H1 (cell line): ENCODE data around the gene GBF1. TPM values are rescaled to one million over a fixed set of nuclear protein-coding genes. Genes with fewer than 3 reads are reported as not detected.

Source experiments
- ASH2L ChIP-seq: fragments of 200-600, 300-600 bp; sonication (generic); IDR thresholded peaks from one replicate; pipeline ENCODE4 v1.7.1; 2017; ENCODE audit warnings: low read length
- ATF2 ChIP-seq: IDR thresholded peaks from 2 replicates; pipeline ENCODE4 v1.6.1; 2012; ENCODE audit warnings: low read length, inconsistent platforms
- CHD7 ChIP-seq: fragments of 300-600 bp; sonication (generic); IDR thresholded peaks from 2 replicates; pipeline ENCODE4 v1.7.1; 2012; ENCODE audit warnings: low read length, moderate library complexity, mild to moderate bottlenecking, inconsistent platforms; ENCODE audit not compliant: insufficient replicate concordance
- GTF2F1 ChIP-seq: IDR thresholded peaks from 2 replicates; pipeline ENCODE4 v1.6.1; 2012; ENCODE audit warnings: low read depth, low read length, improper control_type of control experiment, borderline replicate concordance
- JUND ChIP-seq: IDR thresholded peaks from 2 replicates; pipeline ENCODE4 v1.6.1; 2011; ENCODE audit warnings: mild to moderate bottlenecking, improper control_type of control experiment, low read length
- SIN3A ChIP-seq, 2 experiments: IDR thresholded peaks in 1 of 2; conservative IDR thresholded peaks in 1 of 2; 2 replicates each; pipeline ENCODE4 v1.6.1; 2011 to 2012; ENCODE audit warnings: low read length in 2 of 2, improper control_type of control experiment in 1 of 2, low read depth in 1 of 2, mild to moderate bottlenecking in 1 of 2
- TEAD4 ChIP-seq: IDR thresholded peaks from 2 replicates; pipeline ENCODE4 v1.6.1; 2012; ENCODE audit warnings: low read depth, low read length, inconsistent platforms, mixed read lengths
- polyA plus RNA-seq, 7 experiments: library from polyadenylated mRNA; depleted of rRNA in 3 of 7; stranded (reverse) in 5 of 7; unstranded in 2 of 7; fragments of >200 nt in 5 of 7; fragments of 200-250 nt in 2 of 7; gene quantifications; 1 replicate in 5 of 7; 2 replicates in 1 of 7; 4 replicates in 1 of 7; pipeline versions ENCODE4 v1.2.1 to v1.2.3, GENCODE V29; 2011 to 2013; ENCODE audit warnings: missing spikeins in 2 of 7, mixed read lengths in 2 of 7
- total RNA-seq: library from RNA; stranded (reverse); fragmentation: NEBNext Ultra II Directional; extraction: Animal tissue kit (Norgen Biotek cat#: 25700); gene quantifications from 2 replicates; pipeline ENCODE4 v1.2.1, GENCODE V29; 2021

Gene GBF1
- total and polyA plus RNA-seq, 2 of the 8 experiments (the other 6 are each of a cell fraction or from before 2014, with no cell fraction given), result 11.0 to 25.5 TPM

- TF ChIP-seq CHD7, result no peak
- TF ChIP-seq GTF2F1, result no peak
- no peak for TF ChIP-seq JUND
- no peak for TF ChIP-seq TEAD4
- TF ChIP-seq SIN3A (conservative IDR thresholded peaks at IDR 0.05 in 1 of 2, IDR thresholded peaks at IDR 0.05 in 1 of 2; ENCODE audit: low read depth in 1 of 2, low read length in 2 of 2), result no peak
- TF ChIP-seq ATF2, result no peak
- no peak for TF ChIP-seq ASH2L
Measured at GRCh38 chr10:102400598-102401341, 155.4 kb downstream of the GBF1 start (continued).
